Upper lobe of left lung (tissue), 4 donors: ENCODE measurements around the gene PTX4.

Source experiments
- CTCF ChIP-seq, 6 experiments: fragments of 450-650 bp in 4 of 6; fragments of 200-600 bp in 2 of 6; sonication (generic) in 2 of 6; IDR thresholded peaks; one replicate each; pipeline ENCODE4 v1.5.1; 2016 to 2019; ENCODE audit warnings: antibody characterized with exemption in 6 of 6
- EP300 ChIP-seq, 4 donors: sonication (generic); formaldehyde crosslinking; IDR thresholded peaks; one replicate each; pipeline ENCODE4 v1.5.1; 2017; ENCODE audit warnings: antibody characterized with exemption in 4 of 4, control low read depth in 2 of 4

- TF ChIP-seq CTCF (IDR thresholded peaks at IDR 0.05) (no peak), EP300 (IDR thresholded peaks at IDR 0.05) (no peak)
Measured at GRCh38 chr16:1466054-1466453, 22.7 kb downstream of the PTX4 start.
